ENCODE measurements around the gene GPR31. TPM values are rescaled to one million over a fixed set of nuclear protein-coding genes. Genes with fewer than 3 reads are reported as not detected.

The GPR31 gene
- total and polyA plus RNA-seq, 2 donors (not counting 3 experiments of a cell fraction or from before 2014, with no cell fraction given) = not detected

- ChIA-PET POLR2A (no interaction called here), CTCF (no interaction called here)
- dilution Hi-C loops (cut with MboI; ENCODE audit: extremely low pct_ligation_motif_present, low sequenced_read_pairs) = no loop called here
- BruUV-seq (replicated peaks) = no TSS peak
- H2AFZ ChIP-seq (ENCODE audit: low read depth, low read length) = no peak within 1 kb of the TSS
- no peaks in the 10 kb centered on the region for H3K9me3 ChIP-seq (replicated peaks; ENCODE audit: control insufficient read depth, insufficient read depth, low read length)
- FAIRE-seq (no peak), DNase-seq (ENCODE audit: low read depth, low spot score) (no peak)
- intact Hi-C loops (cut with micrococcal nuclease) = no loop called here
- no peak within 1 kb of the TSS for H3K4me2 ChIP-seq (ENCODE audit: insufficient read depth, low read length)
- H3K27ac ChIP-seq (ENCODE audit: insufficient read depth, low read depth, low read length) = no peak within 1 kb of the TSS
- TF ChIP-seq MYC (IDR thresholded peaks at IDR 0.05; ENCODE audit: low read depth, low read length) = no peak
- TF ChIP-seq POLR2A (IDR thresholded peaks at IDR 0.05; ENCODE audit: low read depth, low read length) = no peak
- no peak for TF ChIP-seq JUN (IDR thresholded peaks at IDR 0.05; ENCODE audit: borderline replicate concordance, insufficient read depth, insufficient read length, low read depth)
- TF ChIP-seq, protein P1, sequence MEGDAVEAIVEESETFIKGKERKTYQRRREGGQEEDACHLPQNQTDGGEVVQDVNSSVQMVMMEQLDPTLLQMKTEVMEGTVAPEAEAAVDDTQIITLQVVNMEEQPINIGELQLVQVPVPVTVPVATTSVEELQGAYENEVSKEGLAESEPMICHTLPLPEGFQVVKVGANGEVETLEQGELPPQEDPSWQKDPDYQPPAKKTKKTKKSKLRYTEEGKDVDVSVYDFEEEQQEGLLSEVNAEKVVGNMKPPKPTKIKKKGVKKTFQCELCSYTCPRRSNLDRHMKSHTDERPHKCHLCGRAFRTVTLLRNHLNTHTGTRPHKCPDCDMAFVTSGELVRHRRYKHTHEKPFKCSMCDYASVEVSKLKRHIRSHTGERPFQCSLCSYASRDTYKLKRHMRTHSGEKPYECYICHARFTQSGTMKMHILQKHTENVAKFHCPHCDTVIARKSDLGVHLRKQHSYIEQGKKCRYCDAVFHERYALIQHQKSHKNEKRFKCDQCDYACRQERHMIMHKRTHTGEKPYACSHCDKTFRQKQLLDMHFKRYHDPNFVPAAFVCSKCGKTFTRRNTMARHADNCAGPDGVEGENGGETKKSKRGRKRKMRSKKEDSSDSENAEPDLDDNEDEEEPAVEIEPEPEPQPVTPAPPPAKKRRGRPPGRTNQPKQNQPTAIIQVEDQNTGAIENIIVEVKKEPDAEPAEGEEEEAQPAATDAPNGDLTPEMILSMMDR (IDR thresholded peaks at IDR 0.05; ENCODE audit: extremely low read depth in 1 of 2, insufficient read depth in 1 of 2, low read depth in 1 of 2, low read length in 2 of 2) = no peak
- no peak for TF ChIP-seq POLR2AphosphoS5 (IDR thresholded peaks at IDR 0.05; ENCODE audit: insufficient read depth, low read depth, low read length)
- TF ChIP-seq, protein P2, sequence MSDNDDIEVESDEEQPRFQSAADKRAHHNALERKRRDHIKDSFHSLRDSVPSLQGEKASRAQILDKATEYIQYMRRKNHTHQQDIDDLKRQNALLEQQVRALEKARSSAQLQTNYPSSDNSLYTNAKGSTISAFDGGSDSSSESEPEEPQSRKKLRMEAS (IDR thresholded peaks at IDR 0.05; ENCODE audit: insufficient read depth, insufficient read length) = no peak
- no peak for TF ChIP-seq GATA2 (IDR thresholded peaks at IDR 0.05; ENCODE audit: insufficient read depth, insufficient read length, low read depth, low read length)
- no peak for TF ChIP-seq FOS (IDR thresholded peaks at IDR 0.05; ENCODE audit: borderline replicate concordance, insufficient read depth, low read length)
- no peak for TF ChIP-seq EZH2 (IDR thresholded peaks at IDR 0.05; ENCODE audit: borderline replicate concordance, low read depth, low read length, severe bottlenecking)
- no peaks in the 10 kb centered on the region for H3K4me1 ChIP-seq (ENCODE audit: control insufficient read depth, extremely low read depth, insufficient read depth, low read length)
- H3K4me3 ChIP-seq (replicated peaks in 1 of 3; ENCODE audit: insufficient read depth in 1 of 3, low read depth in 1 of 3, low read length in 3 of 3) = no peak within 1 kb of the TSS
- H4K20me1 ChIP-seq (replicated peaks; ENCODE audit: control insufficient read depth, extremely low read depth, insufficient read depth, low read length) = no peaks in the 10 kb centered on the region
- H3K36me3 ChIP-seq (ENCODE audit: control insufficient read depth in 2 of 2, extremely low read depth in 1 of 2, insufficient read depth in 2 of 2, low read length in 2 of 2) = no peaks in the 10 kb centered on the region
- H3K79me2 ChIP-seq (ENCODE audit: control insufficient read depth, insufficient read depth, low read length) = no peaks in the 10 kb centered on the region
- no peaks in the 10 kb centered on the region for H3K27me3 ChIP-seq (ENCODE audit: control insufficient read depth in 2 of 2, insufficient read depth in 2 of 2, low read length in 2 of 2)
- H3K9me1 ChIP-seq (replicated peaks; ENCODE audit: control insufficient read depth, extremely low read depth, insufficient read depth, low read length) = no peaks in the 10 kb centered on the region
- H3K9ac ChIP-seq (replicated peaks; ENCODE audit: extremely low read depth, insufficient read depth, low read length) = no peak within 1 kb of the TSS
These were observed 34.7 kb downstream of the GPR31 start, which contains the start of gene CCR6 for GRCh38 chr6:167122827-167123657. Gene CCR6 (plus strand): TSS chr6:167123096. CDS start chr6:167136135, 13,039 bp downstream.
